SHP77 treated with DMSO at 0.1 percent for 48 hours (cell line): ENCODE measurements around the gene C1QTNF1.

ENCODE experiments used
- DNase-seq: peaks from one replicate; lab custom pipeline; 2025; lab: John Stamatoyannopoulos, UW

C1QTNF1 gene

DNA sequence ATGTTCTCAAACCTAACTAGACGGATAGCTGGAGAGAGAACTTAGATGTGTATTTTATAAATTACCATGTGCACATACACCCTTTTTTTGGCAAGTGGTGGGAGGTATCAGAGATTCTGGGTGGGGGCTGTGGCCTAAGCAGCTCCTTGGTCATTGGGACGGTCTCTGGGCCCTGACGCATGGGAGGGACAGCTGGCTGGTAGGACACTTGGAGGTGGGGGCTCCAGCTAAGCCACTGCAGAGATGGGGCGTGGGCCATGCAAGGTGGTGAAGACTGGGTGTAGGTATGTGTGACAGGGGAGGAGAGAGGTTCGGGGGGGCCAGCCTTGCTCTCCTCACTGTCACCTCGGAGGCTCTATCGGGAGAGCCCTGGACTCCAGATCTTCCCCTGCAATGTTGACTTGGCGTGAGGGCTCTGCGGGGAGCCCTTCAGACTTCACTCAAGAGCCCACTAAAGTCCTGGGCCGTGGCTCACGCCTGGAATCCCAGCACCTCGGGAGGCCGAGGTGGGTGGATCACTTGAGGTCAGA is 17.1 kb downstream of the C1QTNF1 start:
- DNase-seq: no peak

DNA sequence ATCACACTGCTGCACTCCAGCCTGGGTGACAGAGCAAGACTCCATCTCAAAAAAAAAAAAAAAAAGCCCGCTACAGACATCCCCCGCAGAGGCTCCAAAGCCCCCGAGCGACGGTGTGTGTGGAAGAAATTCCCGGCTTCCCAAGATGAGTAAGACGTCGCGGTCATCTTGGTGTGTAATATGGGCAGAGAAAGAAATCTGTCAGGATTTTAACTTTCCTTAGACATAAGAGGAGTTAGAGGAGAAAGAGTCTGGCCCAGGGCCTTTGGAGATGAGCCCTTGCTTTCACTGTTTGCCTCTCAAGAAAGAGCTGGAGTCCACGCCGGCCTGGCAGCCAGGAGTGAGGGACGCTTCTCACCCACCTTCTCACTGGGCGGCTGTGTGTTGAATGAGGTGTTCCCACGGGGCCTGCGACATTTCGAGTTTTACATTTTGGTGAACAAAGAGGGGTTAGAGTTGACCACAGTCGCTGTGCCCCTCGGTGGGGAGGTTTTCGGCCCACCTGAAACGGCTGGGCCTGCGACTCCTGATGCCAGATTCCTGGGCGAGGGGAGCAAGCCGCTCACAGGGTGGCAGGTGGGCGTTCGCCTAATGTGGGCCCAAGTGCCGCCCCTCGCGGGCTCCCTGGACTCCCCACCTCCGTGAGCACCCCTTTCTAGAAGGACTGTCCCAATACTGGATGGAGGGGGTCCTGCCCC is 17.9 kb downstream of the C1QTNF1 start:
- no peak for DNase-seq

DNA sequence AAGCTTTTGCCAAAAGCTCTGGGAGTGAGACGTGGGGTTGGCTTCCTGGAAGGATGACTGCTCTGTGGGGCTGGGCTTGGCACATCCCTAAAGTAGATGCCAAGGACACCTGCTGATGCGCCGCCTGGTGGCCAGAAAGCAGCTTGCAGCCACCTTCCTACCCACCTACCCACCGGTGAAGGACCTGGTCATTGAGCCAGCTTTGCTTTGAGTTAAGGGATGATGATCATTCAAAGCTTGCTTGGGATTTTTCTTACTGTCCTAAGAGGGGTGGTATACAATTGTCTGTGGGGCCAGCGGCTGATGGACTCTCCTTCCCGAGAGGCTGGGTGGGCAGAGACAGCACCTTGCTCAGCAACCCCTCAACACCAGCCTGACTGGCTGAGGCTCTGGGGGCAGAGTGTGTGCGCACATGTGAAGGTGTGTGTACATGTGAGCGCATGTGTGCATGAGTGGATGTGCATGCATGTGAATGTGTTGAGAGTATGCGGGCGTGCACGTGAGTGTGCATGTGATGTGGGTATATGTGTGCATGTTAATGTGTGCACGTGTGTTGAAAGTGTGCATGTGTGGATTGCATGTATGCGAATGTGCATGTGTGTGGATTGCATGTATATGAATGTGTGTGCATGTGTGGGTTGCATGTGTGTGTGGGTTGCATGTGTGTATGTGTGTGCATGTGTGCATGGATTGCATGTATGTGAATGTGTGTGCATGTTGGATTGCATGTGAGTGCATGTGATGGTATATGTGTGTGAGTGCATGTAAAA is 18.6 kb downstream of the C1QTNF1 start:
- DNase-seq: peak; percentile 30

DNA sequence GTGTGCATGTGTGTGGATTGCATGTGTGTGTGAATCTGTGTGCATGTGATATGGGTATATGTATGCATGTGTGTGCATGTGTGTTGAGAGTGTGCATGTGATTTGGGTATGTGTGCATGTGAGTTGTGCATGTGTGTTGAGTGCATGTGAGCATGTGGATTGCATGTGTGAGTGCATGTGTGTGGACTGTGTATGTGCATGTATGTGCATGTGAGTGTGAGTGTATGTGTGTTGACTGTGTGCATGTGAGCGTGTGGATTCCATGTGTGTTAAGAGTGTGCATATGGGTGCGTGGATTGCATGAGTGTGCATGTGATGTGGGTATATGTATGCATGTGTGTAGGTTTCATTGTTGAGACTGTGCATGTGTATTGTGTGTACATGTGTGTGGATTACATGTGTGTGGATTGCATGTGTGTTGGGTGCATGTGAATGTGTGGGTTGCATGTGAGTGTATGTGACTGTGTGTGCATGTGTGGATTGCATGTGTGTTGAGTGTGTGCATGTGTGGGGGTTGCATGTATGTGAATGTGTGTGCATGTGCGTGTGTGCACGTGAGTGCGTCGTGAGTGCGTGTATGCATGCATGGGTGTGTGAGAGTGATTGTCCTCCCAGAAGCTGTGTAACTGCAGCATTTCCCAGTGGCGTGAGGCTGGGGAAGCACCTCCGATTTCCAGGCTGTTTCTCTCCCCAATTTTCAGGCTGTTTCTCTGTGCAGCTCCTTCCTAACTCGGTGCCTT is 19.4 kb downstream of the C1QTNF1 start:
- DNase-seq: no peak

DNA sequence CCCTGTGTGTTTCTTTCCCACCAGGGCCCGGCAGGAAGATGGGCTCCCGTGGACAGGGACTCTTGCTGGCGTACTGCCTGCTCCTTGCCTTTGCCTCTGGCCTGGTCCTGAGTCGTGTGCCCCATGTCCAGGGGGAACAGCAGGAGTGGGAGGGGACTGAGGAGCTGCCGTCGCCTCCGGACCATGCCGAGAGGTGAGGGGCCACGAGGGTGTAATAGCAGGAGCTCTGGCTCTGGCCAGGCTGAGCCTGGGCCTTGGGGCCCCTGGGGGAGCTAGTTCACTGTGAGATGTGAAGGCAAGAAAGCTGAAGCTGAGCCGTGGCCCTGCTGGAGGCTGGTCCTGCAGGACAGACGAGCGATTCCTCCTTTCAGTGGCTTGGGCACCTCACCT is 20.0 kb downstream of the C1QTNF1 start:
- no peak for DNase-seq

DNA sequence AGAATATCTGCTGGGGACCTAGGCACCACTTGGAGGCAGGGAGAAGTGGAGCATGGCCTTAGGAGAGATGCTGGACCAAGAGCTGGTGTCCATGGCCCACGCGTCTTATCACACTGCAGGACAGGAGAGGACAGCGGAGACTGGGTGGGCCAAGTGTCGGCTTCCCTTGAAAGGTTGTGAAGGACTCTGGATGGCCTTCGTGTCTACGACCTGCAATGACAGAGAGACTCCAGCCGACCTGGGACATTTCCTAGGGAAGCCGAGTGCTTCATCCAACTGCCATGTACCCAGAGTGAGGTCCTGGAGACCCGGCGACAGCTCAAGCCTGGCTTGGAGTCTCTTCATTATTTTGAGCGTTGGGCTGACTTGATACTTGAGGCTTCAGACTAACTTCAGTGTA is 20.5 kb downstream of the C1QTNF1 start:
- DNase-seq: no peak

DNA sequence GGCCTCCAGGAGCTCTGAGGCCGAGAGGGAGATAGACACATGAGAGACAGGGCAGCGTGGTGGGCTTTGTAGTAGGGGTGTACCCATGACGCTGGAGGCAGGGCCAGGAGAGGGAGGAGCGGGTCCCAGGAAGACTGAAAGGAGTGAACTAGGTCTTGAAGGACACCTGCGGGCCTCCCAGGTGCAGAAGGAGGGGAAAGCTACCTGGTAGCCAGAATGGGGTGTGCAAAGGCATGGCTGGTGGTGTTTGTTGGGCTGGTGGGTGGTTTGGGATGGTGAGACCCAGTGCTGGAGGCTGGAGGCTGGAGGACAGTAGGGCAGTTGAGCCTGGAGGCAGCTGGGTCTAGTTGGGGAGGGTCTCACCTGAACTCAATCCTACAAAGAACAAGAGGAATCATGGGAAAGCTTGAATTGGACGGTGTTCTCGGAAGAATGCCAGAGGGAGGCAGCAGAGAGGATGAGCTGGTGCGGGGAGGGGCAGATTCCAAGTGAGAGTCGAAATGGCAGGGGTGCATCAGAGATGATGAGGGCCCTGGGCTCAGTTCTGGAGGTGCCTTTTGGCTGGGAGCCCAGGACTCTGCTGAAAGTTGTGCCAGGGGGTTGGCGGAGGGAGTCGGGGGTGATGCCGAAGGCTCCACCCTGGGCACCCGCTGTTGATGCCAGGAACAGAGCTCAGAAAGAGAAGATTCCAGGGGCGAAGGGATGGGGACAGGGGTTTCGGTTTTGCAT is 21.2 kb downstream of the C1QTNF1 start:
- no peak for DNase-seq

DNA sequence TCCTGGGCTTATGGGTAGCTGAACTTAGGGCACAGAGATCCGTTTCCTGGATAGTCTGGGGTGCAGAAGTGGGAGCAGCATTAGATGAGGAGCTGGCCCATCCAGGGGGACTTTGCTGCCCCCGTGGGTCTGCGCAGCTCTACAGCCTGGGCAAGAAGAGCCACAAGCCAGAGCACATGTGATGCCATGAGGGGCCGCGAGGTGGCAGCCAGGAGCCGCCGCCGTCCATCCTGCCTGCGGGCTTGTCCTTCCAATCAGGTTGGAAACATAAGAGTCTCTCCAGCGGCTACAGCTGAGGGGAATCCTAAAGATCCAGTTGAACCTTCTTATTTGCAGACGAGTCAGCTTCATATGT is 21.9 kb downstream of the C1QTNF1 start:
- peak; percentile 78 for DNase-seq

DNA sequence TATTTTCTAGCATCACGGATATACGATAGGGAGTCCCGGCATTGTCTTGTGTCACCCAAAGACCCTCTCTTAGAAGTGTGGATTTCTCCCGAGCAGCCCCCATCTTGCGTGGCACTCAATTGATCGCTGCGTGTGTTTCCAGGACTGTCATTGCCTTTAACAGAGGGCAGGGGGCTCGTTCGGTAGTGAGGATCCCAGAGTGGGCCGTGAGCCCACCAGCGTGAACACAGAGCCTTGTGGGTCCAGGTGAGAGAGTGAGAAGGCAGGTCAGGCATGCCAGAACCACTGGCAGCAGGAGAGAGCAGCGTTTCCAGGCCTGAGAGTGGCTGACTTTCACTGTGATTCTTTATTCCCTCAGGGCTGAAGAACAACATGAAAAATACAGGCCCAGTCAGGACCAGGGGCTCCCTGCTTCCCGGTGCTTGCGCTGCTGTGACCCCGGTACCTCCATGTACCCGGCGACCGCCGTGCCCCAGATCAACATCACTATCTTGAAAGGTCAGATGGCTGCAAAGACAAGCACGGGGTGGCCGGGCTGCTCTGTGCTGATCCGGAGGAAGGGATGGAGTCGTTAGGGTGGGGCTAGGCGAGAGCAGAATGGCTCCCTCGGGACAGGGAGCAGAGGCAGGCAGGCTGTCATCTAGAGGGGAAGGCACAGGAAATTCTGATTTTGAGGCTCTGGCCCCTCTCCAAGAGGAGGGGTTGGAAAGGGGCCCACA is 22.4 kb downstream of the C1QTNF1 start:
- DNase-seq: no peak

DNA sequence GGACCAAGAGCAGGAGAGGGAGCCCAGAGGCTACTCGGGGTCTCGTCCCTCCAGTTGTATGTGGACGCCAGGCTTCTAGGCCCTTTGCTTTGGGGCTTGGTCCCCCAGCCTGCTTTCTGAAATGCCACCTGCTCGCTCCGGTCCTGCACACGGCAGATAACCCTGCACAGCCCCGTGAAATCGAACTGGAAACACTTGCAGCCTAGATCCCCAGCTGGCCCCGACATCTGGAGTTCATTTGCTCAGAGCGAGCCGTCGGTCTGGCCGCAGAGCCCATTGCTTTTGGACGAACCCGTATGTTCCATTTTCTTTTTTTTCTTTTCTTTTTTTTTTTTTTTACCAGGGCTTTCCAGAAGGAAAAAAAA is 22.9 kb downstream of the C1QTNF1 start:
- DNase-seq: no peak

DNA sequence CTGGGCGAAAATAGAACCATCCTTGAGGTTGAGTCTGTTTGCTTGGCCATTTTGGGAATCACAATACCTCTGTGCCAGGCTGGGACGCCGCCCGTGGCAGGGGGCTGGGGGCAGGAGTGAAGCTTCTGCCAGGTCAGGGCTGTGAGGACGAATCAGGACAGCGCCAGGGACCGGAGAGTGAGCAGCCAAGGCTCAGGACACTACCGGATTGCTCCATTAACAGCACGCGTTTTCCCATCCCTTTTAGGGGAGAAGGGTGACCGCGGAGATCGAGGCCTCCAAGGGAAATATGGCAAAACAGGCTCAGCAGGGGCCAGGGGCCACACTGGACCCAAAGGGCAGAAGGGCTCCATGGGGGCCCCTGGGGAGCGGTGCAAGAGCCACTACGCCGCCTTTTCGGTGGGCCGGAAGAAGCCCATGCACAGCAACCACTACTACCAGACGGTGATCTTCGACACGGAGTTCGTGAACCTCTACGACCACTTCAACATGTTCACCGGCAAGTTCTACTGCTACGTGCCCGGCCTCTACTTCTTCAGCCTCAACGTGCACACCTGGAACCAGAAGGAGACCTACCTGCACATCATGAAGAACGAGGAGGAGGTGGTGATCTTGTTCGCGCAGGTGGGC is 23.4 kb downstream of the C1QTNF1 start:
- no peak for DNase-seq

DNA sequence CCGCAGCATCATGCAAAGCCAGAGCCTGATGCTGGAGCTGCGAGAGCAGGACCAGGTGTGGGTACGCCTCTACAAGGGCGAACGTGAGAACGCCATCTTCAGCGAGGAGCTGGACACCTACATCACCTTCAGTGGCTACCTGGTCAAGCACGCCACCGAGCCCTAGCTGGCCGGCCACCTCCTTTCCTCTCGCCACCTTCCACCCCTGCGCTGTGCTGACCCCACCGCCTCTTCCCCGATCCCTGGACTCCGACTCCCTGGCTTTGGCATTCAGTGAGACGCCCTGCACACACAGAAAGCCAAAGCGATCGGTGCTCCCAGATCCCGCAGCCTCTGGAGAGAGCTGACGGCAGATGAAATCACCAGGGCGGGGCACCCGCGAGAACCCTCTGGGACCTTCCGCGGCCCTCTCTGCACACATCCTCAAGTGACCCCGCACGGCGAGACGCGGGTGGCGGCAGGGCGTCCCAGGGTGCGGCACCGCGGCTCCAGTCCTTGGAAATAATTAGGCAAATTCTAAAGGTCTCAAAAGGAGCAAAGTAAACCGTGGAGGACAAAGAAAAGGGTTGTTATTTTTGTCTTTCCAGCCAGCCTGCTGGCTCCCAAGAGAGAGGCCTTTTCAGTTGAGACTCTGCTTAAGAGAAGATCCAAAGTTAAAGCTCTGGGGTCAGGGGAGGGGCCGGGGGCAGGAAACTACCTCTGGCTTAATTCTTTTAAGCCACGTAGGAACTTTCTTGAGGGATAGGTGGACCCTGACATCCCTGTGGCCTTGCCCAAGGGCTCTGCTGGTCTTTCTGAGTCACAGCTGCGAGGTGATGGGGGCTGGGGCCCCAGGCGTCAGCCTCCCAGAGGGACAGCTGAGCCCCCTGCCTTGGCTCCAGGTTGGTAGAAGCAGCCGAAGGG is 24.2 kb downstream of the C1QTNF1 start:
- DNase-seq: no peak

DNA sequence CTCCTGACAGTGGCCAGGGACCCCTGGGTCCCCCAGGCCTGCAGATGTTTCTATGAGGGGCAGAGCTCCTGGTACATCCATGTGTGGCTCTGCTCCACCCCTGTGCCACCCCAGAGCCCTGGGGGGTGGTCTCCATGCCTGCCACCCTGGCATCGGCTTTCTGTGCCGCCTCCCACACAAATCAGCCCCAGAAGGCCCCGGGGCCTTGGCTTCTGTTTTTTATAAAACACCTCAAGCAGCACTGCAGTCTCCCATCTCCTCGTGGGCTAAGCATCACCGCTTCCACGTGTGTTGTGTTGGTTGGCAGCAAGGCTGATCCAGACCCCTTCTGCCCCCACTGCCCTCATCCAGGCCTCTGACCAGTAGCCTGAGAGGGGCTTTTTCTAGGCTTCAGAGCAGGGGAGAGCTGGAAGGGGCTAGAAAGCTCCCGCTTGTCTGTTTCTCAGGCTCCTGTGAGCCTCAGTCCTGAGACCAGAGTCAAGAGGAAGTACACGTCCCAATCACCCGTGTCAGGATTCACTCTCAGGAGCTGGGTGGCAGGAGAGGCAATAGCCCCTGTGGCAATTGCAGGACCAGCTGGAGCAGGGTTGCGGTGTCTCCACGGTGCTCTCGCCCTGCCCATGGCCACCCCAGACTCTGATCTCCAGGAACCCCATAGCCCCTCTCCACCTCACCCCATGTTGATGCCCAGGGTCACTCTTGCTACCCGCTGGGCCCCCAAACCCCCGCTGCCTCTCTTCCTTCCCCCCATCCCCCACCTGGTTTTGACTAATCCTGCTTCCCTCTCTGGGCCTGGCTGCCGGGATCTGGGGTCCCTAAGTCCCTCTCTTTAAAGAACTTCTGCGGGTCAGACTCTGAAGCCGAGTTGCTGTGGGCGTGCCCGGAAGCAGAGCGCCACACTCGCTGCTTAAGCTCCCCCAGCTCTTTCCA is 25.1 kb downstream of the C1QTNF1 start:
- DNase-seq: no peak

DNA sequence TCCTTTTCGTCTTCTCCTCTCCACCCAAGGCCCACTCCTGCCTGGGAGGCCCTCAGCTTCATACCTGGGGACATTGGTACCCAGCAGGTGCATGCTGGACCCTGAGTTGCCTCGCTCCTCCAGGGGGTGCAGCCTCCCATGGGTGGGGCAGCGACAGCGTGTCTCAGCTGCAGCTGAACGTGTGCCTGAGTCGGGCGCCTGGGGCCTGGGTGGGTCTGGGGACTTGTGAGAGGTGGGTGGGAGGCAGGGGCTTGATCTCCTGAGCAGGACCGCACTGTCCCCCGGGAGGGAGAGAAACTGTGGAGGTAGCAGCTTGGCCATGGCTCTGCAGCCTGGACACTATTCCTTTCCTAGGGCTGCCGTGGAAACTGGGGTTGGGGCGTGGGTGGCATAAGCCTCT is 25.9 kb downstream of the C1QTNF1 start:
- no peak for DNase-seq

DNA sequence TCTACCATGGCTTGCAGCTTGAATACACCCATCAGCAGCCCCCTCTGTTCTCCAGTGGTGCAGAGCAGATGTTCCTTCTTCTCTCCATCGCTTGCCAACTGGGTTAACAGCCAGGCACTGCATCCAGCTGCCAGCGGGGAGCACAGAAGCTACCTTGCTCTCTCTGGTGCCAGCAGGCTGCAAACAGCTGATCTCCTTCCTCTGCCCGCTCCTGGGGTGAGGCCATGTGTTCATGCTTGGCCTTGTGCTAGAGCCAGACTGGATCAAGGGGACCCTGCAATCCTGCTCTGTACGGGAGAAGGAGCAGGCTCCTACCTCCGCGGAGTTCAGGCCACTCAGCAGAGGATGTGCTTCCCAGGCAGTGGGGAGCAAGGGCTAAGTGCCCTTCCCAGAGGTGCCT is 26.6 kb downstream of the C1QTNF1 start:
- no peak for DNase-seq

DNA sequence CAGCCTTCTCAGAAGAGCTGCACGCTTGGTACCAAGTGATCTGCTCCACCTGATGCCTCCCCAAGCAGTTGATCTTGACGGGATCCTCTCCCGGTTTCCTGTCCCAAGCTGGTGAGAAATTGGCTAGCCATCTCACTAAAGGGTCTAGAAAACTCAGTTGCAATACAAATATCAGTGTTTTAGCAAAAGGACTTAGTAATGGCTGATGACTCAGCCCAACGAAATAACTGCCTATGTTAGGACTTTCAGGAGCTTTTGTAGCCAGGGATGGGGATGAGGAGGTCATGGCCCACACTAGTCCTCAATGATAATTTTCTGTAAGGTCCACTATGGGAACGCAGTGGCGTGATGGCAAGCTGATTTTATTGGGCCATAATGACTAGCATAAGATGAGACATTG is 27.3 kb downstream of the C1QTNF1 start:
- no peak for DNase-seq

DNA sequence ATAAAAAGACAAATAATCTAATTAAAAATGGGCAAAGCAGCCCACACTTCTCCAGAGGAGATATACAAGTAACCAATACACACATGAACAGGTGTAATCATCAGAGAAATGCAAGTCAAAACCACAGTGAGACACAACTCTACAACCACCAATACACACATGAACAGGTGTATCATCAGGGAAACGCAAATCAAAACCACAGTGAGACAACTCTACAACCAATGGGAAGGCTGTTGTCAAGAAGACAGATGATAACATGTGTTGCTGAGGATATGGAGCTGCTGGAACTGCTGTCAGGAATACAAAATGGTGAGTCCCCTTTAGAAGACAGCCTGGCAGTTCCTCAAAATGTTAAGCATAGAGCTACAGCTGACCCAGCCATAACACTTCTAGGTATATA is 28.2 kb downstream of the C1QTNF1 start:
- no peak for DNase-seq

DNA sequence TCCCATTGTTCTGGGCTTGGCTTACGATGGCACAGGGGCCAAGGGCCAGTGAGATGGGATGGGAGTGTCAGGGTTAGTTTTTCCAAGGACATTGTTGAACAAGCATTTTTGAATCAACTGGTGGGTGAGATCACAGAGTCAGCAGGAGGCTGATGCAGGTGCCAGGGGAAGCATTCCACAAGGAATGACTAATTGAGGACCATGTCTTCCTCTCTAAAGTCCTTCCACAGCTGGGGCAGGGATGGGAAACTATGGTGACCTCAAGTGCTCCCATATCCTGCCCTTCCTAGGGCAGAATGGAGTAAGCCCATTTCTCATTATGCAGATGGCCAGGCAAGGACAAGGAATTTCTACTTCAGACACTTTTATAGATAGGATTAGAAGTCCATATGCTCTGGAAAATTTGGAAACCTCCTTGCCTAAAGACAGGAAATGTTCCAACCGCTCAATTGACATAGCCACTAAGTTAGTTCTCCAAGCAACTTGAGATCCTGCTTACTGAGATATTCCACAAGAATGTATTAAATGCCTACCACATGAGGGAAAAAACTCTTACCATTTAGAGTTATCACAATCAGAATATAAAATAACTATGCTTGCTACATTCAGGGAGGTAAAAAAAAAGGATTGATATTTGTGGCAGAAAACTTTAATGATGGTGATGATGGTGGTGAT is 29.4 kb downstream of the C1QTNF1 start:
- DNase-seq: no peak
